ENCODE results near the gene EEF1G.
"Not testable (repeated sequence)": the region's sequence is repeated elsewhere in the genome, so short reads cannot be mapped to it uniquely, and the experiment has no call there.

EEF1G gene

GRCh38 chr11:62573592-62574362 lies at the start of gene EEF1G:
Gene EEF1G, minus strand, starts transcription at chr11:62573891. Its CDS starts 49 bp downstream, at chr11:62573842.
- H3K9ac ChIP-seq (ENCODE audit: low read length in 2 of 2) = peak within 1 kb of the TSS; percentile 92 to 95

GRCh38 chr11:62622476-62623089 lies 48.9 kb upstream of the EEF1G start:
- Histone ChIP-seq H3K9me3 (ENCODE audit: control insufficient read depth in 2 of 2, low read length in 2 of 2) (no peaks in the 10 kb centered on the region), H3K27me3 (ENCODE audit: control insufficient read depth in 1 of 2, insufficient read depth in 2 of 2, low read length in 2 of 2) (no peaks in the 10 kb centered on the region), H3K4me1 (ENCODE audit: control insufficient read depth, insufficient read depth, low read length) (peaks cover 17% of the 10 kb centered on the region), H3K27ac (ENCODE audit: low read length) (peak overlapping the region; percentile 85), H3K4me3 (ENCODE audit: low read length in 2 of 2) (peak overlapping the region; percentile 68 to 88), H3K9ac (ENCODE audit: low read length in 2 of 2) (peak overlapping the region in 1 of 2 donors; percentile 66), H3K36me3 (ENCODE audit: control insufficient read depth in 2 of 2, insufficient read depth in 2 of 2, low read length in 2 of 2) (peaks cover 19 to 22% of the 10 kb centered on the region in 2 donors)

More at GRCh38 chr11:62573592-62574362, at the start of gene EEF1G:
- Histone ChIP-seq H3K9me3 (ENCODE audit: control insufficient read depth in 2 of 2, low read length in 2 of 2) (no peaks in the 10 kb centered on the region), H3K36me3 (ENCODE audit: control insufficient read depth in 2 of 2, insufficient read depth in 2 of 2, low read length in 2 of 2) (peaks cover 34 to 38% of the 10 kb centered on the region in 2 donors), H3K4me3 (ENCODE audit: low read length in 2 of 2) (peak within 1 kb of the TSS; percentile 91 to 97), H3K27ac (ENCODE audit: low read length) (peak within 1 kb of the TSS; percentile 91), H3K4me1 (ENCODE audit: control insufficient read depth, insufficient read depth, low read length) (peaks cover 37% of the 10 kb centered on the region), H3K27me3 (ENCODE audit: control insufficient read depth in 1 of 2, insufficient read depth in 2 of 2, low read length in 2 of 2) (no peaks in the 10 kb centered on the region)

- H3K9ac ChIP-seq (ENCODE audit: low read length in 2 of 2) = peak within 1 kb of the TSS; percentile 66 to 84
- H3K27ac ChIP-seq (ENCODE audit: low read length) = peak within 1 kb of the TSS; percentile 85
- peak within 1 kb of the TSS; percentile 84 to 88 for H3K4me3 ChIP-seq (ENCODE audit: low read length in 2 of 2)
- H3K36me3 ChIP-seq (ENCODE audit: control insufficient read depth in 2 of 2, insufficient read depth in 2 of 2, low read length in 2 of 2) = peaks cover 17 to 19% of the 10 kb centered on the region in 2 donors
- no peaks in the 10 kb centered on the region for H3K27me3 ChIP-seq (ENCODE audit: control insufficient read depth in 1 of 2, insufficient read depth in 2 of 2, low read length in 2 of 2)
- no peaks in the 10 kb centered on the region for H3K9me3 ChIP-seq (ENCODE audit: control insufficient read depth in 2 of 2, low read length in 2 of 2)
- H3K4me1 ChIP-seq (ENCODE audit: control insufficient read depth, insufficient read depth, low read length) = peaks cover 17% of the 10 kb centered on the region
These were observed 48.1 kb upstream of the EEF1G start, which contains the start of gene B3GAT3 for GRCh38 chr11:62621567-62622470. Gene B3GAT3, minus strand, starts transcription at chr11:62621986. Its CDS starts 39 bp downstream, at chr11:62621947.

- peak overlapping the region; percentile 85 for H3K27ac ChIP-seq (ENCODE audit: low read length)
- H3K4me1 ChIP-seq (ENCODE audit: control insufficient read depth, insufficient read depth, low read length) = peaks cover 17% of the 10 kb centered on the region
- H3K9me3 ChIP-seq (ENCODE audit: control insufficient read depth in 2 of 2, low read length in 2 of 2) = no peaks in the 10 kb centered on the region
- peaks cover 10 to 12% of the 10 kb centered on the region in 2 donors for H3K36me3 ChIP-seq (ENCODE audit: control insufficient read depth in 2 of 2, insufficient read depth in 2 of 2, low read length in 2 of 2)
- H3K4me3 ChIP-seq (ENCODE audit: low read length in 2 of 2) = peak overlapping the region; percentile 84 to 88
- peak overlapping the region; percentile 66 to 84 for H3K9ac ChIP-seq (ENCODE audit: low read length in 2 of 2)
- H3K27me3 ChIP-seq (ENCODE audit: control insufficient read depth in 1 of 2, insufficient read depth in 2 of 2, low read length in 2 of 2) = no peaks in the 10 kb centered on the region
These were observed 47.4 kb upstream of the EEF1G start for GRCh38 chr11:62621027-62621566.

- H3K27me3 ChIP-seq (ENCODE audit: control insufficient read depth in 1 of 2, insufficient read depth in 2 of 2, low read length in 2 of 2); H3K9ac ChIP-seq (ENCODE audit: low read length in 2 of 2); H3K27ac ChIP-seq (ENCODE audit: low read length); H3K36me3 ChIP-seq (ENCODE audit: control insufficient read depth in 2 of 2, insufficient read depth in 2 of 2, low read length in 2 of 2); H3K4me3 ChIP-seq (ENCODE audit: low read length in 2 of 2); H3K9me3 ChIP-seq (ENCODE audit: control insufficient read depth in 2 of 2, low read length in 2 of 2): not testable (repeated sequence)
- H3K4me1 ChIP-seq (ENCODE audit: control insufficient read depth, insufficient read depth, low read length) = peaks cover 24% of the 10 kb centered on the region
These were observed 43.3 kb upstream of the EEF1G start for GRCh38 chr11:62616957-62617356.

GRCh38 chr11:62615521-62615920 lies 41.8 kb upstream of the EEF1G start:
- H3K27ac ChIP-seq (ENCODE audit: low read length) = no peak overlapping the region
- peaks cover 0 to 4% of the 10 kb centered on the region in 2 donors for H3K36me3 ChIP-seq (ENCODE audit: control insufficient read depth in 2 of 2, insufficient read depth in 2 of 2, low read length in 2 of 2)

GRCh38 chr11:62614275-62614674 lies 40.6 kb upstream of the EEF1G start:
- peak overlapping the region; percentile 88 for H3K27ac ChIP-seq (ENCODE audit: low read length)
- H3K27me3 ChIP-seq (ENCODE audit: control insufficient read depth in 1 of 2, insufficient read depth in 2 of 2, low read length in 2 of 2) = no peaks in the 10 kb centered on the region
- H3K9ac ChIP-seq (ENCODE audit: low read length in 2 of 2) = no peak overlapping the region
- H3K4me1 ChIP-seq (ENCODE audit: control insufficient read depth, insufficient read depth, low read length) = peaks cover 31% of the 10 kb centered on the region
- no peak overlapping the region for H3K4me3 ChIP-seq (ENCODE audit: low read length in 2 of 2)
- peaks cover under 1 to 9% of the 10 kb centered on the region in 2 donors for H3K36me3 ChIP-seq (ENCODE audit: control insufficient read depth in 2 of 2, insufficient read depth in 2 of 2, low read length in 2 of 2)
- H3K9me3 ChIP-seq (ENCODE audit: control insufficient read depth in 2 of 2, low read length in 2 of 2) = no peaks in the 10 kb centered on the region

More at GRCh38 chr11:62615521-62615920, 41.8 kb upstream of the EEF1G start:
- no peaks in the 10 kb centered on the region for H3K27me3 ChIP-seq (ENCODE audit: control insufficient read depth in 1 of 2, insufficient read depth in 2 of 2, low read length in 2 of 2)
- no peak overlapping the region for H3K9ac ChIP-seq (ENCODE audit: low read length in 2 of 2)
- no peaks in the 10 kb centered on the region for H3K9me3 ChIP-seq (ENCODE audit: control insufficient read depth in 2 of 2, low read length in 2 of 2)
- H3K4me1 ChIP-seq (ENCODE audit: control insufficient read depth, insufficient read depth, low read length) = peaks cover 28% of the 10 kb centered on the region
- no peak overlapping the region for H3K4me3 ChIP-seq (ENCODE audit: low read length in 2 of 2)

GRCh38 chr11:62613291-62613778 lies 39.6 kb upstream of the EEF1G start:
- Histone ChIP-seq H3K36me3 (ENCODE audit: control insufficient read depth in 2 of 2, insufficient read depth in 2 of 2, low read length in 2 of 2) (peaks cover 6 to 13% of the 10 kb centered on the region in 2 donors), H3K9ac (ENCODE audit: low read length in 2 of 2) (peak overlapping the region; percentile 55 to 93), H3K27ac (ENCODE audit: low read length) (peak overlapping the region; percentile 88), H3K4me1 (ENCODE audit: control insufficient read depth, insufficient read depth, low read length) (peaks cover 33% of the 10 kb centered on the region), H3K27me3 (ENCODE audit: control insufficient read depth in 1 of 2, insufficient read depth in 2 of 2, low read length in 2 of 2) (no peaks in the 10 kb centered on the region), H3K4me3 (ENCODE audit: low read length in 2 of 2) (peak overlapping the region; percentile 22 to 87), H3K9me3 (ENCODE audit: control insufficient read depth in 2 of 2, low read length in 2 of 2) (no peaks in the 10 kb centered on the region)

- Histone ChIP-seq H3K27ac (ENCODE audit: low read length) (peak within 1 kb of the TSS; percentile 88), H3K4me3 (ENCODE audit: low read length in 2 of 2) (peak within 1 kb of the TSS; percentile 84 to 87), H3K9me3 (ENCODE audit: control insufficient read depth in 2 of 2, low read length in 2 of 2) (no peaks in the 10 kb centered on the region), H3K36me3 (ENCODE audit: control insufficient read depth in 2 of 2, insufficient read depth in 2 of 2, low read length in 2 of 2) (peaks cover 11 to 13% of the 10 kb centered on the region in 2 donors), H3K4me1 (ENCODE audit: control insufficient read depth, insufficient read depth, low read length) (peaks cover 33% of the 10 kb centered on the region), H3K27me3 (ENCODE audit: control insufficient read depth in 1 of 2, insufficient read depth in 2 of 2, low read length in 2 of 2) (no peaks in the 10 kb centered on the region), H3K9ac (ENCODE audit: low read length in 2 of 2) (peak within 1 kb of the TSS; percentile 86 to 93)
These were observed 38.9 kb upstream of the EEF1G start, which contains the start of the genes EML3 and ROM1 for GRCh38 chr11:62612366-62613290. Gene EML3, minus strand, starts transcription at chr11:62612775. Its CDS starts 318 bp downstream, at chr11:62612457. Gene ROM1, plus strand, starts transcription at chr11:62613257. Its CDS starts 25 bp downstream, at chr11:62613282.
